Measurements from ENCODE around the gene PLVAP. TPM values are rescaled to one million over a fixed set of nuclear protein-coding genes. Genes with fewer than 3 reads are reported as not detected.

The PLVAP gene
- total and polyA plus RNA-seq, 2 experiments from 2014 or later, result not detected

GRCh38 chr19:17419621-17420474 is 42.7 kb upstream of the PLVAP start, which contains the start of gene MVB12A (continued):
- peak; percentile 86 for TF ChIP-seq CREB1 (CRISPR knock-in tag; IDR thresholded peaks at IDR 0.05; ENCODE audit: low read depth)

GRCh38 chr19:17419154-17419620 is 42.0 kb upstream of the PLVAP start:
- H3K4me3 ChIP-seq, result peak overlapping the region; percentile 46
- H3K27me3 ChIP-seq (ENCODE audit: insufficient read depth), result peaks cover 25% of the 10 kb centered on the region
- H3K79me2 ChIP-seq (replicated peaks; ENCODE audit: insufficient read depth), result no peaks in the 10 kb centered on the region
- H3K36me3 ChIP-seq (ENCODE audit: insufficient read depth), result no peaks in the 10 kb centered on the region
- ATAC-seq (no peak), DNase-seq (ENCODE audit: low spot score) (no peak)
- H3F3A ChIP-seq (replicated peaks; ENCODE audit: low read depth), result 0 out of 2 replicates have a peak, but pooled peaks cover 6% of the 10 kb centered on the region
- Mint-ChIP-seq H3K36me3 (ENCODE audit: low read depth) (peaks cover 2% of the 10 kb centered on the region), H3K9me3 (no peaks in the 10 kb centered on the region), H3K4me3 (peak overlapping the region; percentile 86), H3K27ac (peak overlapping the region; percentile 95), H3K4me1 (peaks cover 29% of the 10 kb centered on the region), H3K27me3 (ENCODE audit: insufficient read depth, low read depth, poor library complexity) (peaks cover 29% of the 10 kb centered on the region)
- peak overlapping the region; percentile 22 for H3K27ac ChIP-seq (ENCODE audit: low read depth)
- no peaks in the 10 kb centered on the region for H3K9me2 ChIP-seq (ENCODE audit: insufficient read depth)
- peak overlapping the region; percentile 48; the same call in 1 of the 2 replicates for H2AFZ ChIP-seq
- H4K20me1 ChIP-seq (replicated peaks; ENCODE audit: insufficient read depth), result no peaks in the 10 kb centered on the region
- peaks cover 22% of the 10 kb centered on the region for H3K4me1 ChIP-seq (ENCODE audit: insufficient read depth)
- H3K4me2 ChIP-seq, result peak overlapping the region; percentile 68
- TF ChIP-seq EZH2phosphoT487 (IDR thresholded peaks at IDR 0.05; ENCODE audit: unreplicated experiment), result no peak
- TF ChIP-seq CREB1 (CRISPR knock-in tag; IDR thresholded peaks at IDR 0.05; ENCODE audit: low read depth), result no peak
- no peak for TF ChIP-seq NANOG (IDR thresholded peaks at IDR 0.05; ENCODE audit: borderline replicate concordance)
- TF ChIP-seq EZH2 (IDR thresholded peaks at IDR 0.05; ENCODE audit: low read depth, unreplicated experiment), result no peak
- no peak for TF ChIP-seq ZNF462 (CRISPR knock-in tag; IDR thresholded peaks at IDR 0.05)
- TF ChIP-seq ZNF331 (CRISPR knock-in tag; IDR thresholded peaks at IDR 0.05; ENCODE audit: low read depth), result no peak
- no peak for TF ChIP-seq STAT1 (IDR thresholded peaks at IDR 0.05; ENCODE audit: unreplicated experiment)
- no peak for TF ChIP-seq CTCF (conservative IDR thresholded peaks at IDR 0.05; ENCODE audit: low read depth in 2 of 2)
- no peak for TF ChIP-seq POLR2AphosphoS5 (IDR thresholded peaks at IDR 0.05; ENCODE audit: low read depth)
- TF ChIP-seq JUNB (IDR thresholded peaks at IDR 0.05; ENCODE audit: unreplicated experiment), result no peak
- no peak for TF ChIP-seq ZNF114 (CRISPR knock-in tag; IDR thresholded peaks at IDR 0.05)
- no peak for TF ChIP-seq REST (IDR thresholded peaks at IDR 0.05; ENCODE audit: unreplicated experiment)
